ENCODE measurements around the gene SYNJ2. TPM values are rescaled to one million over a fixed set of nuclear protein-coding genes. Genes with fewer than 3 reads are reported as not detected.

The SYNJ2 gene
- total RNA-seq, 2 experiments from 2014 or later = 42.4 to 42.7 TPM

GRCh38 chr6:158029668-158030230 lies 48.1 kb downstream of the SYNJ2 start:
- no peak for DNase-seq
- intact Hi-C loops (cut with micrococcal nuclease) = no loop called here
- Mint-ChIP-seq H3K4me1 (ENCODE audit: low read depth) (peaks cover 35% of the 10 kb centered on the region), H3K36me3 (ENCODE audit: low read depth) (peaks cover 20% of the 10 kb centered on the region), H3K4me3 (no peak overlapping the region), H3K27ac (no peak overlapping the region), H3K9me3 (no peaks in the 10 kb centered on the region), H3K27me3 (ENCODE audit: low read depth) (no peaks in the 10 kb centered on the region)
- CTCF ChIA-PET = interaction anchor here (1.0 kb wide), 1 partner anchor 17 kb away, joined by 3 read pairs; no protein-coding TSS in a partner anchor

- DNase-seq = no peak
- peaks cover 24% of the 10 kb centered on the region for H3K36me3 Mint-ChIP-seq (ENCODE audit: low read depth)
- H3K4me3 Mint-ChIP-seq = no peak overlapping the region
- CTCF ChIA-PET = interaction anchor here (0.9 kb wide), 1 partner anchor 11 kb away, joined by 4 read pairs; no protein-coding TSS in a partner anchor
- H3K9me3 Mint-ChIP-seq = no peaks in the 10 kb centered on the region
- H3K27ac Mint-ChIP-seq = no peak overlapping the region
- intact Hi-C loops (cut with micrococcal nuclease) = no loop called here
- peaks cover 28% of the 10 kb centered on the region for H3K4me1 Mint-ChIP-seq (ENCODE audit: low read depth)
- H3K27me3 Mint-ChIP-seq (ENCODE audit: low read depth) = no peaks in the 10 kb centered on the region
These were observed 49.0 kb downstream of the SYNJ2 start for GRCh38 chr6:158030380-158031300.

- Mint-ChIP-seq H3K27me3 (ENCODE audit: low read depth) (no peaks in the 10 kb centered on the region), H3K4me3 (no peak overlapping the region), H3K4me1 (ENCODE audit: low read depth) (peaks cover 24% of the 10 kb centered on the region), H3K9me3 (no peaks in the 10 kb centered on the region), H3K36me3 (ENCODE audit: low read depth) (peaks cover 32% of the 10 kb centered on the region), H3K27ac (no peak overlapping the region)
- CTCF ChIA-PET = interaction anchor here (0.6 to 2.0 kb wide), 3 partner anchors 10 to 426 kb away, joined by 3 to 5 read pairs (median 4); no protein-coding TSS in a partner anchor
- intact Hi-C loops (cut with micrococcal nuclease) = no loop called here
- DNase-seq = no peak
These were observed 50.0 kb downstream of the SYNJ2 start for GRCh38 chr6:158031381-158032353.

- H3K27me3 Mint-ChIP-seq (ENCODE audit: low read depth) = no peaks in the 10 kb centered on the region
- intact Hi-C loops (cut with micrococcal nuclease) = no loop called here
- no peak overlapping the region for H3K27ac Mint-ChIP-seq
- peaks cover 17% of the 10 kb centered on the region for H3K4me1 Mint-ChIP-seq (ENCODE audit: low read depth)
- no peaks in the 10 kb centered on the region for H3K9me3 Mint-ChIP-seq
- CTCF ChIA-PET = interaction anchor here (0.6 to 2.0 kb wide), 2 partner anchors 40 to 426 kb away, joined by 3 to 5 read pairs; no protein-coding TSS in a partner anchor
- H3K4me3 Mint-ChIP-seq = no peak overlapping the region
- peaks cover 32% of the 10 kb centered on the region for H3K36me3 Mint-ChIP-seq (ENCODE audit: low read depth)
- DNase-seq = no peak
These were observed 50.7 kb downstream of the SYNJ2 start for GRCh38 chr6:158032354-158032733.

GRCh38 chr6:158033077-158033750 lies 51.6 kb downstream of the SYNJ2 start:
- H3K4me1 Mint-ChIP-seq (ENCODE audit: low read depth) = peaks cover 10% of the 10 kb centered on the region
- intact Hi-C loops (cut with micrococcal nuclease) = no loop called here
- peaks cover 27% of the 10 kb centered on the region for H3K36me3 Mint-ChIP-seq (ENCODE audit: low read depth)
- DNase-seq = no peak
- no peak overlapping the region for H3K27ac Mint-ChIP-seq
- CTCF ChIA-PET = interaction anchor here (2.0 kb wide), 1 partner anchor 39 kb away, joined by 5 read pairs; no protein-coding TSS in a partner anchor
- H3K9me3 Mint-ChIP-seq = no peaks in the 10 kb centered on the region
- no peak overlapping the region for H3K4me3 Mint-ChIP-seq
- no peaks in the 10 kb centered on the region for H3K27me3 Mint-ChIP-seq (ENCODE audit: low read depth)

- no peak overlapping the region for H3K27ac Mint-ChIP-seq
- no peaks in the 10 kb centered on the region for H3K9me3 Mint-ChIP-seq
- H3K36me3 Mint-ChIP-seq (ENCODE audit: low read depth) = peaks cover 27% of the 10 kb centered on the region
- H3K4me3 Mint-ChIP-seq = no peak overlapping the region
- DNase-seq = no peak
- H3K4me1 Mint-ChIP-seq (ENCODE audit: low read depth) = peaks cover 14% of the 10 kb centered on the region
- intact Hi-C loops (cut with micrococcal nuclease) = no loop called here
- no peaks in the 10 kb centered on the region for H3K27me3 Mint-ChIP-seq (ENCODE audit: low read depth)
- CTCF ChIA-PET = interaction anchor here (2.0 to 2.5 kb wide), 2 partner anchors 8 to 38 kb away, joined by 5 to 7 read pairs; no protein-coding TSS in a partner anchor
These were observed 52.4 kb downstream of the SYNJ2 start for GRCh38 chr6:158033751-158034702.

- intact Hi-C loops (cut with micrococcal nuclease) = no loop called here
- peaks cover 30% of the 10 kb centered on the region for H3K4me1 Mint-ChIP-seq (ENCODE audit: low read depth)
- H3K4me3 Mint-ChIP-seq = no peak overlapping the region
- CTCF ChIA-PET = interaction anchor here (2.5 kb wide), 1 partner anchor 10 kb away, joined by 7 read pairs; no protein-coding TSS in a partner anchor
- peak overlapping the region; percentile 53 for H3K27ac Mint-ChIP-seq
- no peak for DNase-seq
- peaks cover 20% of the 10 kb centered on the region for H3K36me3 Mint-ChIP-seq (ENCODE audit: low read depth)
- H3K27me3 Mint-ChIP-seq (ENCODE audit: low read depth) = no peaks in the 10 kb centered on the region
- H3K9me3 Mint-ChIP-seq = no peaks in the 10 kb centered on the region
These were observed 54.6 kb downstream of the SYNJ2 start for GRCh38 chr6:158036261-158036660.

- Mint-ChIP-seq H3K4me3 (no peak overlapping the region), H3K4me1 (ENCODE audit: low read depth) (peaks cover 27% of the 10 kb centered on the region), H3K27me3 (ENCODE audit: low read depth) (no peaks in the 10 kb centered on the region), H3K36me3 (ENCODE audit: low read depth) (peaks cover 19% of the 10 kb centered on the region), H3K27ac (no peak overlapping the region), H3K9me3 (no peaks in the 10 kb centered on the region)
- intact Hi-C loops (cut with micrococcal nuclease) = no loop called here
- CTCF ChIA-PET = interaction anchor here (1.3 kb wide), 1 partner anchor 11 kb away, joined by 8 read pairs; no protein-coding TSS in a partner anchor
- no peak for DNase-seq
These were observed 55.4 kb downstream of the SYNJ2 start for GRCh38 chr6:158037021-158037420.

GRCh38 chr6:158037771-158038170 lies 56.1 kb downstream of the SYNJ2 start:
- Mint-ChIP-seq H3K27ac (no peak overlapping the region), H3K4me1 (ENCODE audit: low read depth) (peaks cover 27% of the 10 kb centered on the region), H3K4me3 (no peak overlapping the region), H3K9me3 (no peaks in the 10 kb centered on the region), H3K27me3 (ENCODE audit: low read depth) (no peaks in the 10 kb centered on the region), H3K36me3 (ENCODE audit: low read depth) (peaks cover 19% of the 10 kb centered on the region)
- DNase-seq = no peak
- intact Hi-C loops (cut with micrococcal nuclease) = no loop called here
- CTCF ChIA-PET = interaction anchor here (1.3 kb wide), 1 partner anchor 12 kb away, joined by 8 read pairs; no protein-coding TSS in a partner anchor

GRCh38 chr6:158038291-158039177 lies 56.9 kb downstream of the SYNJ2 start:
- H3K36me3 Mint-ChIP-seq (ENCODE audit: low read depth) = peaks cover 19% of the 10 kb centered on the region
- no peaks in the 10 kb centered on the region for H3K27me3 Mint-ChIP-seq (ENCODE audit: low read depth)

More at GRCh38 chr6:158038291-158039177, 56.9 kb downstream of the SYNJ2 start:
- Mint-ChIP-seq H3K4me3 (no peak overlapping the region), H3K27ac (peak overlapping the region; percentile 42), H3K4me1 (ENCODE audit: low read depth) (peaks cover 27% of the 10 kb centered on the region), H3K9me3 (no peaks in the 10 kb centered on the region)
- CTCF ChIA-PET = interaction anchor here (0.6 to 1.3 kb wide), 2 partner anchors 12 to 14 kb away, joined by 6 to 8 read pairs; no protein-coding TSS in a partner anchor
- intact Hi-C loops (cut with micrococcal nuclease) = no loop called here
- no peak for DNase-seq

All from activated naive CD4-positive, alpha-beta T cell treated with anti-CD3 and anti-CD28 coated beads for 36 hours (primary cell).